Common myeloid progenitor, CD34-positive (primary cell): ENCODE measurements around the gene DAGLB.

Source experiments
- CTCF ChIA-PET: fragments of 350-600 bp; sonication (Branson Sonifier 250); formaldehyde crosslinking; loops from one replicate; lab custom pipeline; 2021; ENCODE audit warnings: antibody characterized with exemption; lab: Charles Lee
- POLR2A ChIA-PET: fragments of 350-600 bp; sonication (Branson Sonifier 250); formaldehyde crosslinking; loops from one replicate; lab custom pipeline; 2021; ENCODE audit warnings: antibody characterized with exemption; lab: Charles Lee
- DNase-seq, 3 donors: peaks; one replicate each; pipeline versions ENCODE4 v3.0.0 to v3.0.0-alpha.2; 2013
- H3K27ac ChIP-seq, 2 experiments: 1 replicate in 1 of 2; 2 replicates in 1 of 2; pipeline ENCODE4 v1.7.0; 2013; ENCODE audit warnings: inconsistent platforms in 2 of 2, low read length in 2 of 2, mild to moderate bottlenecking in 2 of 2, low read depth in 1 of 2, moderate library complexity in 1 of 2; ENCODE audit not compliant: severe bottlenecking in 2 of 2, insufficient read depth in 1 of 2, poor library complexity in 1 of 2
- H3K27me3 ChIP-seq, 5 experiments: replicated peaks in 2 of 5; 1 replicate in 3 of 5; 2 replicates in 2 of 5; pipeline versions ENCODE4 v1.6.1 to v1.7.0; 2013; ENCODE audit warnings: low read length in 4 of 5, mild to moderate bottlenecking in 2 of 5, moderate library complexity in 2 of 5, inconsistent platforms in 1 of 5; ENCODE audit not compliant: insufficient read depth in 5 of 5, control insufficient read depth in 4 of 5
- H3K36me3 ChIP-seq, 4 experiments: 1 replicate in 2 of 4; 2 replicates in 2 of 4; pipeline versions ENCODE4 v1.6.1 to v1.7.0; 2013; ENCODE audit warnings: low read length in 3 of 4, control low read depth in 1 of 4, mild to moderate bottlenecking in 1 of 4; ENCODE audit not compliant: control insufficient read depth in 4 of 4, insufficient read depth in 4 of 4
- H3K4me1 ChIP-seq, 4 experiments: 1 replicate in 3 of 4; 2 replicates in 1 of 4; pipeline versions ENCODE4 v1.6.1 to v1.7.1; 2013; ENCODE audit warnings: low read length in 3 of 4, mild to moderate bottlenecking in 3 of 4, control low read depth in 1 of 4, inconsistent platforms in 1 of 4, moderate library complexity in 1 of 4; ENCODE audit not compliant: control insufficient read depth in 4 of 4, insufficient read depth in 4 of 4; ENCODE audit errors: control extremely low read depth in 1 of 4
- H3K4me3 ChIP-seq, 7 experiments: 1 replicate in 4 of 7; 2 replicates in 3 of 7; pipeline versions ENCODE4 v1.5.1 to v1.7.0; 2013; ENCODE audit warnings: mild to moderate bottlenecking in 7 of 7, low read length in 6 of 7, moderate library complexity in 6 of 7, inconsistent platforms in 2 of 7, low read depth in 2 of 7, control low read depth in 1 of 7; ENCODE audit not compliant: insufficient read depth in 4 of 7, control insufficient read depth in 1 of 7; ENCODE audit errors: extremely low read depth in 1 of 7
- H3K9me3 ChIP-seq, 5 experiments: 1 replicate in 4 of 5; 2 replicates in 1 of 5; pipeline versions ENCODE4 v1.6.1 to v1.7.1; 2013; ENCODE audit warnings: low read length in 4 of 5, mild to moderate bottlenecking in 2 of 5, inconsistent platforms in 1 of 5, low read depth in 1 of 5, moderate library complexity in 1 of 5; ENCODE audit not compliant: control insufficient read depth in 4 of 5, insufficient read depth in 2 of 5; ENCODE audit errors: control extremely low read depth in 1 of 5
- WGBS: methylation state at CpG from one replicate; pipeline ENCODE4 v1.1.5; 2013; ENCODE audit not compliant: insufficient coverage; 5-methylcytosine and 5-hydroxymethylcytosine counted together

DAGLB gene

GRCh38 chr7:6409944-6410693, 37.6 kb downstream of the DAGLB start:
- POLR2A ChIA-PET = no interaction called here
- WGBS = 95% methylated on average over 25 of the region's 34 CpGs
- H3K36me3 ChIP-seq = peaks cover 20 to 86% (median 66%) of the 10 kb centered on the region in 4 experiments

GRCh38 chr7:6409091-6409490, 38.7 kb downstream of the DAGLB start:
- peaks cover 15 to 86% (median 64%) of the 10 kb centered on the region in 4 experiments for H3K36me3 ChIP-seq
- no peaks in the 10 kb centered on the region for H3K4me1 ChIP-seq
- ChIA-PET POLR2A (no interaction called here), CTCF (no interaction called here)
- H3K27ac ChIP-seq = no peak overlapping the region
- H3K4me3 ChIP-seq = no peak overlapping the region
- no peaks in the 10 kb centered on the region for H3K27me3 ChIP-seq
- DNase-seq = no peak
- H3K9me3 ChIP-seq = no peaks in the 10 kb centered on the region
- WGBS = 98% methylated on average over 10 of the region's 14 CpGs

More at GRCh38 chr7:6409944-6410693, 37.6 kb downstream of the DAGLB start:
- Histone ChIP-seq H3K27ac (no peak overlapping the region), H3K9me3 (no peaks in the 10 kb centered on the region), H3K4me1 (no peaks in the 10 kb centered on the region), H3K27me3 (no peaks in the 10 kb centered on the region), H3K4me3 (no peak overlapping the region)
- DNase-seq = no peak
- CTCF ChIA-PET = no interaction called here

- Histone ChIP-seq H3K4me3 (no peak overlapping the region), H3K27me3 (no peaks in the 10 kb centered on the region), H3K4me1 (no peaks in the 10 kb centered on the region), H3K9me3 (no peaks in the 10 kb centered on the region), H3K27ac (no peak overlapping the region), H3K36me3 (peaks cover 22 to 90% (median 64%) of the 10 kb centered on the region in 4 experiments)
- ChIA-PET POLR2A (no interaction called here), CTCF (interaction anchor here (0.9 to 1.4 kb wide), 3 partner anchors 11 to 24 kb away, joined by 3 to 5 read pairs (median 3); no protein-coding TSS in a partner anchor)
- DNase-seq = no peak
- 93% methylated on average over 2 of the region's 4 CpGs for WGBS
Measured at GRCh38 chr7:6407434-6407833, 40.3 kb downstream of the DAGLB start.

- DNase-seq = no peak
- WGBS = 98% methylated on average over 4 of the region's 5 CpGs
- H3K36me3 ChIP-seq = peaks cover 21 to 89% (median 66%) of the 10 kb centered on the region in 4 experiments
- no peaks in the 10 kb centered on the region for H3K27me3 ChIP-seq
- CTCF ChIA-PET = no interaction called here
- H3K27ac ChIP-seq = no peak overlapping the region
- POLR2A ChIA-PET = interaction anchor here (0.7 kb wide), 1 partner anchor 21 kb away, joined by 3 read pairs; no protein-coding TSS in a partner anchor
- H3K4me1 ChIP-seq = no peaks in the 10 kb centered on the region
- no peaks in the 10 kb centered on the region for H3K9me3 ChIP-seq
- H3K4me3 ChIP-seq = no peak overlapping the region
Measured at GRCh38 chr7:6406121-6406520, 41.6 kb downstream of the DAGLB start.

GRCh38 chr7:6403907-6404306, 43.8 kb downstream of the DAGLB start:
- Histone ChIP-seq H3K27ac (no peak overlapping the region), H3K27me3 (no peaks in the 10 kb centered on the region), H3K4me3 (no peak overlapping the region), H3K9me3 (no peaks in the 10 kb centered on the region), H3K36me3 (peaks cover 31 to 88% (median 58%) of the 10 kb centered on the region in 4 experiments), H3K4me1 (peaks cover 0 to 8% (median 7%) of the 10 kb centered on the region in 4 experiments)
- DNase-seq = no peak
- WGBS = 100% methylated on average over 6 of the region's 7 CpGs
- CTCF ChIA-PET = no interaction called here
- POLR2A ChIA-PET = no interaction called here

- no peaks in the 10 kb centered on the region for H3K27me3 ChIP-seq
- ChIA-PET CTCF (interaction anchor here (0.7 to 1.1 kb wide), 2 partner anchors 23 to 31 kb away, joined by 3 read pairs; no protein-coding TSS in a partner anchor), POLR2A (no interaction called here)
- WGBS = 98% methylated on average over 12 of the region's 13 CpGs
- no peaks in the 10 kb centered on the region for H3K9me3 ChIP-seq
- peaks cover 0 to 8% (median 7%) of the 10 kb centered on the region in 4 experiments for H3K4me1 ChIP-seq
- H3K27ac ChIP-seq = no peak overlapping the region
- H3K4me3 ChIP-seq = no peak overlapping the region
- H3K36me3 ChIP-seq = peaks cover 27 to 84% (median 58%) of the 10 kb centered on the region in 4 experiments
- no peak for DNase-seq
Measured at GRCh38 chr7:6402741-6403140, 45.0 kb downstream of the DAGLB start.

GRCh38 chr7:6402041-6402440, 45.7 kb downstream of the DAGLB start:
- WGBS = 98% methylated on average over 6 of the region's 17 CpGs
- ChIA-PET CTCF (no interaction called here), POLR2A (interaction anchor here (0.5 kb wide), 1 partner anchor 28 kb away, joined by 3 read pairs; no protein-coding TSS in a partner anchor)
- Histone ChIP-seq H3K9me3 (no peaks in the 10 kb centered on the region), H3K36me3 (peaks cover 27 to 77% (median 52%) of the 10 kb centered on the region in 4 experiments), H3K4me1 (peaks cover 0 to 8% (median 7%) of the 10 kb centered on the region in 4 experiments), H3K4me3 (no peak overlapping the region), H3K27me3 (no peaks in the 10 kb centered on the region), H3K27ac (no peak overlapping the region)
- DNase-seq = no peak
